ENCODE measurements around the gene CD74.

Gene CD74

GRCh38 chr5:150404121-150404520, 8.6 kb downstream of the CD74 start:
- H3K9me3 Mint-ChIP-seq = no peaks in the 10 kb centered on the region
- peaks cover 9% of the 10 kb centered on the region for H3K4me1 Mint-ChIP-seq
- TF ChIP-seq CTCF (IDR thresholded peaks at IDR 0.05) = no peak
- no peak overlapping the region for H3K27ac Mint-ChIP-seq
- H3K4me3 Mint-ChIP-seq = no peak overlapping the region
- no peak for DNase-seq
- peaks cover 16% of the 10 kb centered on the region for H3K36me3 Mint-ChIP-seq (ENCODE audit: low read depth)
- H3K27me3 Mint-ChIP-seq (ENCODE audit: low read depth, poor library complexity) = no peaks in the 10 kb centered on the region

DNA sequence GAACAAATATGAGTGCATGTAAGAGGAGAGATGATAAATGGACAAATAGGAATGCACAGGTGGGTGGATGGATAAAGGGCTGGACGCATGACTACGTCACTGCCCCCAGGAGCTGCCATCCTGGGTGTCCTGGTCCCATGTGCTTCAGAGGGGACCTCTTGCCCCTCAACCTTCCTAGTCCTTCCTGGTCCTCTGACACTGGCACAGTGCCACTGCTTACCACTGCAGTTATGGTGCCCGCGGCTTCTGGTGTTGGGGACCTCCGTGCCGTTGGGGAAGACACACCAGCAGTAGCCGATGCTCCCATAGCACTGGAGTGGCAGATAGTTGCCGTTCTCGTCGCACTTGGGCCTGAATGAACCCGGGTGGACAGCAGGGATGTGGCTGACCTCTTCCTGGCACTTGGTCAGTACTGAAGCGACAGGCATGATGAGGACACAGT, 9.8 kb downstream of the CD74 start:
- no peak for DNase-seq
- Mint-ChIP-seq H3K27me3 (ENCODE audit: low read depth, poor library complexity) (no peaks in the 10 kb centered on the region), H3K4me1 (peaks cover 9% of the 10 kb centered on the region), H3K36me3 (ENCODE audit: low read depth) (peaks cover 26% of the 10 kb centered on the region), H3K27ac (peak overlapping the region; percentile 1), H3K4me3 (no peak overlapping the region), H3K9me3 (no peaks in the 10 kb centered on the region)
- TF ChIP-seq CTCF (IDR thresholded peaks at IDR 0.05) = no peak

GRCh38 chr5:150402229-150402773, 10.4 kb downstream of the CD74 start:
- no peak for DNase-seq
- Mint-ChIP-seq H3K4me1 (peaks cover 9% of the 10 kb centered on the region), H3K9me3 (no peaks in the 10 kb centered on the region), H3K36me3 (ENCODE audit: low read depth) (peaks cover 30% of the 10 kb centered on the region), H3K27me3 (ENCODE audit: low read depth, poor library complexity) (no peaks in the 10 kb centered on the region), H3K27ac (peak overlapping the region; percentile 97), H3K4me3 (no peak overlapping the region)
- no peak for TF ChIP-seq CTCF (IDR thresholded peaks at IDR 0.05)

GRCh38 chr5:150401376-150402228, 11.1 kb downstream of the CD74 start:
- H3K9me3 Mint-ChIP-seq = no peaks in the 10 kb centered on the region
- H3K27ac Mint-ChIP-seq = peak overlapping the region; percentile 97
- DNase-seq = no peak

GRCh38 chr5:150401076-150401375, 11.7 kb downstream of the CD74 start:
- H3K27ac Mint-ChIP-seq = peak overlapping the region; percentile 97
- H3K4me3 Mint-ChIP-seq = no peak overlapping the region
- DNase-seq = no peak
- no peaks in the 10 kb centered on the region for H3K9me3 Mint-ChIP-seq
- no peak for TF ChIP-seq CTCF (IDR thresholded peaks at IDR 0.05)
- H3K27me3 Mint-ChIP-seq (ENCODE audit: low read depth, poor library complexity) = no peaks in the 10 kb centered on the region
- peaks cover 9% of the 10 kb centered on the region for H3K4me1 Mint-ChIP-seq
- H3K36me3 Mint-ChIP-seq (ENCODE audit: low read depth) = peaks cover 40% of the 10 kb centered on the region

More at GRCh38 chr5:150401376-150402228, 11.1 kb downstream of the CD74 start:
- no peak for TF ChIP-seq CTCF (IDR thresholded peaks at IDR 0.05)
- peaks cover 9% of the 10 kb centered on the region for H3K4me1 Mint-ChIP-seq
- no peak overlapping the region for H3K4me3 Mint-ChIP-seq
- H3K36me3 Mint-ChIP-seq (ENCODE audit: low read depth) = peaks cover 35% of the 10 kb centered on the region
- H3K27me3 Mint-ChIP-seq (ENCODE audit: low read depth, poor library complexity) = no peaks in the 10 kb centered on the region

Data from nephron progenitor cell (in vitro differentiated cells).